Ishikawa (cell line): ENCODE measurements around the gene TMEM255B.

Source experiments
- CEBPB ChIP-seq: IDR thresholded peaks from 2 replicates; pipeline ENCODE4 v1.6.1; 2012
- CREB1 ChIP-seq: IDR thresholded peaks from 2 replicates; pipeline ENCODE4 v1.6.1; 2012; ENCODE audit warnings: low read depth
- EGR1 ChIP-seq: IDR thresholded peaks from 2 replicates; pipeline ENCODE4 v1.6.1; 2012
- EP300 ChIP-seq: IDR thresholded peaks from 2 replicates; pipeline ENCODE4 v1.6.1; 2012; ENCODE audit warnings: borderline replicate concordance
- NFIC ChIP-seq: IDR thresholded peaks from 2 replicates; pipeline ENCODE4 v1.6.1; 2012
- RAD21 ChIP-seq: IDR thresholded peaks from 2 replicates; pipeline ENCODE4 v1.6.1; 2012; ENCODE audit warnings: low read depth
- TAF1 ChIP-seq: IDR thresholded peaks from 2 replicates; pipeline ENCODE4 v1.6.1; 2012; ENCODE audit warnings: low read depth, mild to moderate bottlenecking
- TCF12 ChIP-seq: IDR thresholded peaks from 2 replicates; pipeline ENCODE4 v1.6.1; 2012; ENCODE audit warnings: low read depth
- TEAD4 ChIP-seq: IDR thresholded peaks from 2 replicates; pipeline ENCODE4 v1.6.1; 2012
- YY1 ChIP-seq: IDR thresholded peaks from 2 replicates; pipeline ENCODE4 v1.6.1; 2012; ENCODE audit warnings: low read depth
- ZBTB7A ChIP-seq: IDR thresholded peaks from 2 replicates; pipeline ENCODE4 v1.6.1; 2012; ENCODE audit warnings: low read depth
- TF ChIP-seq, protein P1 (sequence below): IDR thresholded peaks from 2 replicates; pipeline ENCODE4 v1.6.1; 2012
- TF ChIP-seq, protein P2 (sequence below): IDR thresholded peaks from 2 replicates; pipeline ENCODE4 v1.6.1; 2012
- TF ChIP-seq, protein P3 (sequence below): IDR thresholded peaks from 2 replicates; pipeline ENCODE4 v1.6.1; 2012; ENCODE audit warnings: low read depth, mild to moderate bottlenecking

The TMEM255B gene

DNA sequence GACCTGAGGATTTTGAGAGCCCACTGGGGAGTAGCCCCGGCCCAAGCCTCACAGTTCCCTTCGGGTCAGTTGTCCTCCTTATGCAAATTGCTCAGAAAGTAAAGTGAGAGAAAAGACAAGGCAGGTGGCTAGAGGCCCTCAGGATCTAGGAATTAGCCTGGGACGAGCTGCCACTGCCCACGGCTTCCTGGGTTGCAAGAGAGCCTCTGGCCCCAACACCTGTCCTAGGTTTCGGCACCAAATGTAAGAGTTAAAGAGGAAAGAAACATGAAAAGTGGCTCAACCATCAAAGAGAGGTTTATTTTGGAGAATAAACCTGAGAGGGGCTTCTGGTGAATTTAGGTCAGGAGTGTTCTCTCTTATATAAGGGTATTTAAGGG lies 25.6 kb downstream of the TMEM255B start:
- TF ChIP-seq CEBPB (no peak), YY1 (no peak)

DNA sequence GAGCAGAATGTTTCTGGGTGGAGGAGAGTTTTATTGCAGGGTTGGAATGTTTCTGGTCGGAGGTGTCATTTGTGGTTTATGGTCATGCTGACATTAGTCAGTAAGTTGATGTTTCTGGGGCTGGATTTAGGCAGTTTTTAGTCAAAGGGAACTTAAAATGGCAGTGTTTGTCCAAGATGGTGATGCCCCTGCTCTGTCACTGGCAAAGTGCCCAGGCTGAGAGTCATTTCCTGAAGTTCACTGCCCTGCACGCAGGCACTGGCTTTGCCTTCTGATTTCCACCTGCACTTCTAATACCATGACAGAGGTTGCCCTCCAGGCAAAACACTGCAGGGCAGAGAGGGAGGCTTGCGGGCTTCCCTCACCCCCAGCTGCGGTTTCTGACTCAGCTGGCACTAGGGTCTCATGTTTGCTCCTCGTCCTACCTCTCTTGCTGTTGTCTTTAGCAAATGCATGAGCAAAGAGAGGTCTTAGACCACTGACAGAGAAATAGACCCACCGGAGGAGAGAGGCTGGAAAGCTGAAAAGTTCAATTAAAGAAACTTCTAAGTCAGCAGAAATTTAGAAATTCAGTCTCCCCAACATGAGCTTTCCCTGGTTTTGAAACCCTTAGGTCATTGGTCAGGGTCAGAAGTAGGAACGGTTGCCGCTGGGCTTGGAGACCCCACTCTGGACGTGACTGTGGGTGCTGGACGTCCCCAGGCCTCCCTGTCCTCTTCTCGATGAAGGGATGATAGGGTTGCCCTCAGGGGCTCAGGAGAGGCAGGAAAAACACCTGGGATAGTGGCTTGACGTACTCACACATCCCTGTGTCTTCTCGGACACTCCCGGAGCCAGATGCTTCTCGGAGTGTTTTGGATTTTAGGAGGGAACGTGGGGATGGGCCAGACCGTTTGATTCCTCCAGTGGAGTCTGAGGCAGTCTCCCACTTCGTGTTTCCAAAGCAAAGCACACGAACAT lies 26.3 kb downstream of the TMEM255B start:
- TF ChIP-seq, protein P1, sequence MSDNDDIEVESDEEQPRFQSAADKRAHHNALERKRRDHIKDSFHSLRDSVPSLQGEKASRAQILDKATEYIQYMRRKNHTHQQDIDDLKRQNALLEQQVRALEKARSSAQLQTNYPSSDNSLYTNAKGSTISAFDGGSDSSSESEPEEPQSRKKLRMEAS, result no peak

DNA sequence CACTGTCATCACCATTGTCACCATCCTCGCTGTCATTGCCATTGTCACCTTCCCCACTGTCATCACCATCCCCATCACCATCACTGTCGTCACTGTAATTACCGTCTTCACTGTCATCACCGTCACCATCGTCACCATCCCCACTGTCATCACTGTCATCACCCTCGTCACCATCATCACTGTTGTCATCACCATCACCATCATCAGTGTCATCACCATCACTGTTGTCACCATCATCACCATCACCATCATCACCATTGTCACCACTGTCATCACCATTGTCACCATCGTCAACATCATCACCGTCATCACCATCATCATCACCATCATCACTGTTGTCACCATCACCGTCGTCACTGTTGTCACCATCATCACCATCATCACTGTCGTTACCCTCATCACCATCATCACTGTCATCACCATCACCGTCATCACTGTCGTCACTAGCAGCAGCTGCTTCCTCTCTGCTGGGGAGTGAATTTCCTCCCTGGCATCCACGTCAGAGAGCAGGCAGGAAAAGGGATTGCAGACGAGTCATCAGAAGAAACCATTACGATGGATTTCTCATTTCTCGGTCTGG lies 27.3 kb downstream of the TMEM255B start:
- TF ChIP-seq EP300, result no peak
- TF ChIP-seq RAD21, result no peak
- TF ChIP-seq, protein P1, result no peak
- TF ChIP-seq, protein P2, sequence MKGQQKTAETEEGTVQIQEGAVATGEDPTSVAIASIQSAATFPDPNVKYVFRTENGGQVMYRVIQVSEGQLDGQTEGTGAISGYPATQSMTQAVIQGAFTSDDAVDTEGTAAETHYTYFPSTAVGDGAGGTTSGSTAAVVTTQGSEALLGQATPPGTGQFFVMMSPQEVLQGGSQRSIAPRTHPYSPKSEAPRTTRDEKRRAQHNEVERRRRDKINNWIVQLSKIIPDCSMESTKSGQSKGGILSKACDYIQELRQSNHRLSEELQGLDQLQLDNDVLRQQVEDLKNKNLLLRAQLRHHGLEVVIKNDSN, result no peak
- no peak for TF ChIP-seq CEBPB

DNA sequence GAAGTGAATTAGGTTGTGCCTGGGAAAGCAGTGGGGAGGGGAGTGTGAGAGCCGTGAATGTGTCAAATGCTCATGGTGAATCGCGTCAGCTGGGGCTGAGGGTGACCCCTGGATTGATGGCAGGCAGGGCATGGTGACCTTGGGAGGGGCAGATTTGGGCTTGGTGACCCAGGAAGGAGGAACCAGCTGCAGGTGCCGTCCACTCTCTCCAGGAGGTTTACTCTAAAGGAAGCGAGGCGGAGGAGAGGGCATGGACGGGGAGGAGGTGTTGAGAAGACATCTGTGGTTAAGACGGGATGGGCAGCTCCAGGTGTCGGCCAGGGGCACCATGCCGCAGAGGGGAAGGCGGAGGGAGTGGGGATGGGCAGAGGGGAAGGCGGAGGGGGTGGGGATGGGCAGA lies 28.7 kb downstream of the TMEM255B start:
- TF ChIP-seq ZBTB7A (no peak), CEBPB (no peak), TAF1 (no peak), YY1 (no peak), RAD21 (no peak), CREB1 (no peak)
- TF ChIP-seq, protein P1, result no peak

DNA sequence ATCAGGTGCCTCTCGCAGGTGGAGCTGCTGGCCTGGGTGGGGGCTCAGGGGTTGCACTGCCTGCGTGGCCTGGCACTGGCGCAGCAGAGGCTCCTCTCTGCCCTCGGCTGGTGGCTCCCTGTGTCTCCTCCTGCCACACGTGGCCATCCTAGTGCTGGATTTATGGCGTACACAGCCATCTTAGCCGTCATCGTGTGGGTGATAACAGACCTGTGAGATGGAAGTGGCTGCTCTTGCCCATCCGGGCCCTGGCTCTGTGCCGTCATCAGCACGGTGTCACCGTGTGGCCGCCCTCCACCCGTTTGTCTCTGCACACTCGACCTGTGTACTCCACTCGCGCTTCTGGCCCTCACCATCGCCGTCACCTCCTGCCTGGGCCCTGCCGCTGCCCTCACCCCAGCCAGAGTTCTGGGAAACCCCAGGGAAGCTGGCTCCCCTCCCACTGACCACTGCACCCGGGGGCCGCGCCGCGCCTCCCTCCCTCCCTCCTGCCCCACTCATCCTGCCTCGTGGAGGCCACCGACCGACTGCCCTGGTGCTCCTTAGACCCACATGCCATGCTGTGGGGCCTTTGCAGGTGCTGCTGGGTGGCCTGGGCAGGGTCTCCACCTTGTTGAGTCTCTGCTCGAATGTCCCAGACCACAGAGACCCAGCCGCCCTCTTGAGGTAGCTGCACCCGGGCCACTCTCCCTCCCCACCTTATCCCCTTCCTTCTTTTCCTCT lies 29.5 kb downstream of the TMEM255B start:
- TF ChIP-seq NFIC (no peak), ZBTB7A (no peak), TCF12 (no peak), EGR1 (no peak), TEAD4 (no peak), CREB1 (no peak), EP300 (no peak)
- TF ChIP-seq, protein P1, result no peak
- TF ChIP-seq, protein P3, sequence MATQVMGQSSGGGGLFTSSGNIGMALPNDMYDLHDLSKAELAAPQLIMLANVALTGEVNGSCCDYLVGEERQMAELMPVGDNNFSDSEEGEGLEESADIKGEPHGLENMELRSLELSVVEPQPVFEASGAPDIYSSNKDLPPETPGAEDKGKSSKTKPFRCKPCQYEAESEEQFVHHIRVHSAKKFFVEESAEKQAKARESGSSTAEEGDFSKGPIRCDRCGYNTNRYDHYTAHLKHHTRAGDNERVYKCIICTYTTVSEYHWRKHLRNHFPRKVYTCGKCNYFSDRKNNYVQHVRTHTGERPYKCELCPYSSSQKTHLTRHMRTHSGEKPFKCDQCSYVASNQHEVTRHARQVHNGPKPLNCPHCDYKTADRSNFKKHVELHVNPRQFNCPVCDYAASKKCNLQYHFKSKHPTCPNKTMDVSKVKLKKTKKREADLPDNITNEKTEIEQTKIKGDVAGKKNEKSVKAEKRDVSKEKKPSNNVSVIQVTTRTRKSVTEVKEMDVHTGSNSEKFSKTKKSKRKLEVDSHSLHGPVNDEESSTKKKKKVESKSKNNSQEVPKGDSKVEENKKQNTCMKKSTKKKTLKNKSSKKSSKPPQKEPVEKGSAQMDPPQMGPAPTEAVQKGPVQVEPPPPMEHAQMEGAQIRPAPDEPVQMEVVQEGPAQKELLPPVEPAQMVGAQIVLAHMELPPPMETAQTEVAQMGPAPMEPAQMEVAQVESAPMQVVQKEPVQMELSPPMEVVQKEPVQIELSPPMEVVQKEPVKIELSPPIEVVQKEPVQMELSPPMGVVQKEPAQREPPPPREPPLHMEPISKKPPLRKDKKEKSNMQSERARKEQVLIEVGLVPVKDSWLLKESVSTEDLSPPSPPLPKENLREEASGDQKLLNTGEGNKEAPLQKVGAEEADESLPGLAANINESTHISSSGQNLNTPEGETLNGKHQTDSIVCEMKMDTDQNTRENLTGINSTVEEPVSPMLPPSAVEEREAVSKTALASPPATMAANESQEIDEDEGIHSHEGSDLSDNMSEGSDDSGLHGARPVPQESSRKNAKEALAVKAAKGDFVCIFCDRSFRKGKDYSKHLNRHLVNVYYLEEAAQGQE, result no peak

DNA sequence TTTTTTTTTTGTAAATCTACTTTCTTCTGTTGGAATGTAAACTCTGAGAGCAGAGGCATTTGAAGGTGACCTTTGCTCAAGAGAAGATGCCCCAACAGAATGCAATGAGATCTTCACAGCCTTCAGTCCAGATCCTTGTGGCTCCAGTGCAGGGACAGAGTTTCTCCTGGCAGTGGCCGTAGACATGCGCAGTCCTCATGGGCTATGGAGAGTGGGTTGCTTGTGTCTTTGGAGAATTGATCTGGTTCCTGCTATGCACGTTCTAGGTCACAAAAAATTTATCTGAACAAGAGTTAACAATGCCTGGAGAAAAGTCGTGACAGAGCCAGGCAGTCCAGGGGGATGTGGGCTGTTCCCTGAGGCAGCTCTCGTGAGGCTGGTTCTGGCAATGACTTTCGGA lies 30.1 kb downstream of the TMEM255B start:
- TF ChIP-seq, protein P3, result no peak
- TF ChIP-seq, protein P1, result no peak
- no peak for TF ChIP-seq YY1
- TF ChIP-seq EP300, result no peak
- no peak for TF ChIP-seq RAD21
